WTC11 (cell line): Measurements from ENCODE around the gene NRG3. TPM values are rescaled to one million over a fixed set of nuclear protein-coding genes. Genes with fewer than 3 reads are reported as not detected.

Experiments used
- ATAC-seq: fragments of 200-7000 bp; cut with Tn5 transposase; 2 replicates; pipeline ENCODE4 v1.10.0; 2021; ENCODE audit warnings: mild to moderate bottlenecking, moderate library complexity
- CTCF ChIA-PET: fragments of 300-600 bp; sonication (Branson Sonifier 250); formaldehyde crosslinking; loops from one replicate; lab custom pipeline; 2021; ENCODE audit warnings: antibody characterized with exemption; lab: Charles Lee
- POLR2A ChIA-PET: fragments of 350-600 bp; sonication (Branson Sonifier 250); formaldehyde crosslinking; loops from one replicate; lab custom pipeline; 2021; ENCODE audit warnings: antibody characterized with exemption; lab: Charles Lee
- DNase-seq: peaks from one replicate; pipeline ENCODE4 v3.0.0; 2021; ENCODE audit warnings: low spot score
- H3K27ac Mint-ChIP-seq: 2 replicates; pipeline ENCODE4 v1.8.0; 2021; ENCODE audit warnings: mixed read lengths
- H3K27me3 Mint-ChIP-seq: 2 replicates; pipeline ENCODE4 v1.8.0; 2021; ENCODE audit warnings: low read depth, mild to moderate bottlenecking, moderate library complexity, mixed read lengths
- H3K36me3 Mint-ChIP-seq: 2 replicates; pipeline ENCODE4 v1.8.0; 2021; ENCODE audit warnings: mixed read lengths
- H3K4me1 Mint-ChIP-seq: 2 replicates; pipeline ENCODE4 v1.8.0; 2022; ENCODE audit warnings: mixed read lengths
- H3K4me3 Mint-ChIP-seq: 2 replicates; pipeline ENCODE4 v1.8.0; 2021; ENCODE audit warnings: mild to moderate bottlenecking, moderate library complexity, mixed read lengths
- H3K9me3 Mint-ChIP-seq: 2 replicates; pipeline ENCODE4 v1.8.0; 2021; ENCODE audit warnings: mixed read lengths
- AFF4 ChIP-seq: sonication (generic); formaldehyde crosslinking; IDR thresholded peaks from 2 replicates; pipeline ENCODE4 v1.8.1; 2023; ENCODE audit warnings: mild to moderate bottlenecking, missing genetic modification reagents, borderline replicate concordance
- ATF3 ChIP-seq: sonication (generic); formaldehyde crosslinking; conservative IDR thresholded peaks from 2 replicates; pipeline ENCODE4 v1.8.1; 2022; ENCODE audit warnings: mild to moderate bottlenecking, missing genetic modification reagents
- CTCF ChIP-seq: fragments of 200-600 bp; IDR thresholded peaks from 2 replicates; pipeline ENCODE4 v1.8.0; 2022; ENCODE audit warnings: antibody characterized with exemption
- EMX1 ChIP-seq: fragments of 250-450 bp; sonication (Bioruptor Pico); IDR thresholded peaks from 2 replicates; pipeline ENCODE4 v1.8.0; 2021; ENCODE audit warnings: mild to moderate bottlenecking
- ETV6 ChIP-seq: sonication (generic); formaldehyde crosslinking; IDR thresholded peaks from 2 replicates; pipeline ENCODE4 v1.8.1; 2022; ENCODE audit warnings: mild to moderate bottlenecking, missing genetic modification reagents
- FOXP1 ChIP-seq: sonication (generic); formaldehyde crosslinking; IDR thresholded peaks from 2 replicates; pipeline ENCODE4 v1.8.0; 2022; ENCODE audit warnings: missing genetic modification reagents, mild to moderate bottlenecking, moderate library complexity, borderline replicate concordance
- IRF2 ChIP-seq: sonication (generic); formaldehyde crosslinking; IDR thresholded peaks from 2 replicates; pipeline ENCODE4 v1.8.0; 2022; ENCODE audit warnings: low read depth, missing genetic modification reagents, borderline replicate concordance
- JAZF1 ChIP-seq: fragments of 250-450 bp; sonication (Bioruptor Pico); IDR thresholded peaks from 2 replicates; pipeline ENCODE4 v1.9.0; 2021; ENCODE audit warnings: moderate library complexity, mild to moderate bottlenecking, inconsistent platforms
- MAX ChIP-seq: sonication (generic); formaldehyde crosslinking; IDR thresholded peaks from 2 replicates; pipeline ENCODE4 v1.8.0; 2022; ENCODE audit warnings: mild to moderate bottlenecking, missing genetic modification reagents
- MLX ChIP-seq: sonication (generic); formaldehyde crosslinking; IDR thresholded peaks from 2 replicates; pipeline ENCODE4 v1.8.1; 2023; ENCODE audit warnings: mild to moderate bottlenecking, missing genetic modification reagents, moderate library complexity
- NFATC4 ChIP-seq: fragments of 250-450 bp; sonication (Bioruptor Pico); IDR thresholded peaks from 2 replicates; pipeline ENCODE4 v1.9.0; 2021; ENCODE audit warnings: mild to moderate bottlenecking
- NR1H2 ChIP-seq: sonication (generic); formaldehyde crosslinking; IDR thresholded peaks from 2 replicates; pipeline ENCODE4 v1.9.0; 2021; ENCODE audit warnings: mild to moderate bottlenecking, moderate library complexity, missing genetic modification reagents
- SOX15 ChIP-seq: fragments of 250-450 bp; sonication (Bioruptor Pico); IDR thresholded peaks from 2 replicates; pipeline ENCODE4 v1.9.0; 2021; ENCODE audit warnings: mild to moderate bottlenecking
- TCF7 ChIP-seq: sonication (generic); formaldehyde crosslinking; IDR thresholded peaks from 2 replicates; pipeline ENCODE4 v1.8.0; 2022; ENCODE audit warnings: mild to moderate bottlenecking, low read depth, missing genetic modification reagents, moderate library complexity
- TEAD1 ChIP-seq: sonication (generic); formaldehyde crosslinking; IDR thresholded peaks from 2 replicates; pipeline ENCODE4 v1.8.0; 2022; ENCODE audit warnings: mild to moderate bottlenecking, missing genetic modification reagents
- ZBTB21 ChIP-seq: sonication (generic); formaldehyde crosslinking; IDR thresholded peaks from 2 replicates; pipeline ENCODE4 v1.8.1; 2023; ENCODE audit warnings: mild to moderate bottlenecking, missing genetic modification reagents, borderline replicate concordance
- ZNF232 ChIP-seq: sonication (generic); formaldehyde crosslinking; IDR thresholded peaks from 2 replicates; pipeline ENCODE4 v1.8.0; 2022; ENCODE audit warnings: mild to moderate bottlenecking, missing genetic modification reagents
- ZNF263 ChIP-seq: sonication (generic); formaldehyde crosslinking; IDR thresholded peaks from 2 replicates; pipeline ENCODE4 v1.8.1; 2022; ENCODE audit warnings: low read depth, mild to moderate bottlenecking, moderate library complexity, missing genetic modification reagents
- ZSCAN18 ChIP-seq: fragments of 250-450 bp; sonication (Bioruptor Pico); IDR thresholded peaks from 2 replicates; pipeline ENCODE4 v2.1.2; 2022; ENCODE audit warnings: mild to moderate bottlenecking, moderate library complexity
- total RNA-seq: library from RNA; stranded (reverse); gene quantifications from 3 replicates; pipeline ENCODE4 v1.2.3, GENCODE V29; 2021
- TF ChIP-seq, protein P1 (sequence below): sonication (generic); formaldehyde crosslinking; IDR thresholded peaks from 2 replicates; pipeline ENCODE4 v1.8.1; 2022; ENCODE audit warnings: mild to moderate bottlenecking, missing genetic modification reagents, moderate library complexity, borderline replicate concordance

The NRG3 gene
- total RNA-seq, 1 experiment from 2014 or later, result 7.0 TPM

- ChIA-PET CTCF (no interaction called here), POLR2A (no interaction called here)
- Mint-ChIP-seq H3K9me3 (no peaks in the 10 kb centered on the region), H3K27ac (no peak overlapping the region), H3K27me3 (no peaks in the 10 kb centered on the region), H3K4me3 (no peak overlapping the region), H3K4me1 (no peaks in the 10 kb centered on the region), H3K36me3 (no peaks in the 10 kb centered on the region)
- DNase-seq, result no peak
- ATAC-seq, result no peak
- TF ChIP-seq ATF3, result no peak
- no peak for TF ChIP-seq CTCF
- no peak for TF ChIP-seq ZSCAN18 (CRISPR knock-in tag)
- TF ChIP-seq JAZF1, result no peak
Measured at GRCh38 chr10:82505009-82505408, 630.0 kb downstream of the NRG3 start.

- TF ChIP-seq ZBTB21 (CRISPR knock-in tag) (no peak), EMX1 (no peak), MLX (no peak), NFATC4 (no peak), ETV6 (CRISPR knock-in tag) (no peak), MAX (CRISPR knock-in tag) (no peak), FOXP1 (CRISPR knock-in tag) (no peak), SOX15 (no peak)
- TF ChIP-seq, all 79 proteins: peak for 0
- POLR2A ChIA-PET, result no interaction called here
- DNase-seq (no peak), ATAC-seq (no peak)
- no peaks in the 10 kb centered on the region for H3K4me1 Mint-ChIP-seq
- no peak overlapping the region for H3K27ac Mint-ChIP-seq
- CTCF ChIA-PET, result no interaction called here
- H3K4me3 Mint-ChIP-seq, result no peak overlapping the region
- no peaks in the 10 kb centered on the region for H3K36me3 Mint-ChIP-seq
- H3K9me3 Mint-ChIP-seq, result no peaks in the 10 kb centered on the region
- H3K27me3 Mint-ChIP-seq, result no peaks in the 10 kb centered on the region
Measured at GRCh38 chr10:82506680-82507376, 631.8 kb downstream of the NRG3 start.

DNA sequence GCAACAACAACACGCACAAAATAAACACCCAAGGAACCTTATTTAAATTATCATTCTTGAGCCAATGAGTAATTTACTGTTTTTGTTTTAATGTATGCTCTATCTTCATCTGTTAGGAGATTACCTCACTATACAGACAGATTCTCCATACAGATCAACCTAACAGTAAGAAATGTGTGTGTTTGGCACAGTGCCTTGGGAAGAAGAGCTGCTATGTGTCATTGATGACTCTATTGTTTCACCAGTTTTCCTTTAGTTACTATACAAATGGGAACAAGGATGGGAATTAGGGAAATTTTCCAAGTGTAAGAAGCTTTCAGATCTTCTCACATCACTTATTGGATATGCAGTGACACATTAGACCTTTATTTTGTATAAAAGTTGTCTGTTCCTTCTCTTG is 640.3 kb downstream of the NRG3 start:
- ATAC-seq (no peak), DNase-seq (no peak)
- Mint-ChIP-seq H3K4me3 (no peak overlapping the region), H3K27ac (no peak overlapping the region), H3K4me1 (no peaks in the 10 kb centered on the region), H3K36me3 (no peaks in the 10 kb centered on the region), H3K27me3 (no peaks in the 10 kb centered on the region), H3K9me3 (0 out of 2 replicates have a peak, but pooled peaks cover 3% of the 10 kb centered on the region)
- ChIA-PET POLR2A (no interaction called here), CTCF (no interaction called here)
- TF ChIP-seq ATF3, result no peak
- TF ChIP-seq NR1H2 (CRISPR knock-in tag), result no peak
- no peak for TF ChIP-seq TCF7 (CRISPR knock-in tag)
- TF ChIP-seq ZNF263 (CRISPR knock-in tag), result no peak
- TF ChIP-seq IRF2 (CRISPR knock-in tag), result no peak
- no peak for TF ChIP-seq MLX
- no peak for TF ChIP-seq AFF4 (CRISPR knock-in tag)
- TF ChIP-seq, protein P1, sequence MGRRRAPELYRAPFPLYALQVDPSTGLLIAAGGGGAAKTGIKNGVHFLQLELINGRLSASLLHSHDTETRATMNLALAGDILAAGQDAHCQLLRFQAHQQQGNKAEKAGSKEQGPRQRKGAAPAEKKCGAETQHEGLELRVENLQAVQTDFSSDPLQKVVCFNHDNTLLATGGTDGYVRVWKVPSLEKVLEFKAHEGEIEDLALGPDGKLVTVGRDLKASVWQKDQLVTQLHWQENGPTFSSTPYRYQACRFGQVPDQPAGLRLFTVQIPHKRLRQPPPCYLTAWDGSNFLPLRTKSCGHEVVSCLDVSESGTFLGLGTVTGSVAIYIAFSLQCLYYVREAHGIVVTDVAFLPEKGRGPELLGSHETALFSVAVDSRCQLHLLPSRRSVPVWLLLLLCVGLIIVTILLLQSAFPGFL (CRISPR knock-in tag), result no peak
- no peak for TF ChIP-seq TEAD1 (CRISPR knock-in tag)
- TF ChIP-seq ZNF232 (CRISPR knock-in tag), result no peak
